Panc1 (cell line): Measurements from ENCODE around the gene GSG1.

ENCODE experiments used
- POLR2AphosphoS5 ChIP-seq: IDR thresholded peaks from 2 replicates; pipeline ENCODE4 v1.6.1; 2012; ENCODE audit warnings: mild to moderate bottlenecking, low read depth, low read length, moderate library complexity
- SIN3A ChIP-seq: IDR thresholded peaks from 2 replicates; pipeline ENCODE4 v1.6.1; 2012; ENCODE audit warnings: low read depth, mild to moderate bottlenecking, low read length, moderate library complexity, borderline replicate concordance; ENCODE audit not compliant: insufficient read depth
- TF ChIP-seq, protein P1 (sequence below), 2 experiments: IDR thresholded peaks; 2 replicates each; pipeline ENCODE4 v1.6.1; 2011 to 2012; ENCODE audit warnings: low read depth in 2 of 2, control low read depth in 1 of 2, low read length in 1 of 2, mild to moderate bottlenecking in 1 of 2, moderate library complexity in 1 of 2; ENCODE audit not compliant: insufficient read depth in 1 of 2
- TF ChIP-seq, protein P2 (sequence below): fragments of 450-650 bp; IDR thresholded peaks from 2 replicates; pipeline ENCODE4 v1.5.1; 2017; ENCODE audit warnings: mild to moderate bottlenecking

DNA sequence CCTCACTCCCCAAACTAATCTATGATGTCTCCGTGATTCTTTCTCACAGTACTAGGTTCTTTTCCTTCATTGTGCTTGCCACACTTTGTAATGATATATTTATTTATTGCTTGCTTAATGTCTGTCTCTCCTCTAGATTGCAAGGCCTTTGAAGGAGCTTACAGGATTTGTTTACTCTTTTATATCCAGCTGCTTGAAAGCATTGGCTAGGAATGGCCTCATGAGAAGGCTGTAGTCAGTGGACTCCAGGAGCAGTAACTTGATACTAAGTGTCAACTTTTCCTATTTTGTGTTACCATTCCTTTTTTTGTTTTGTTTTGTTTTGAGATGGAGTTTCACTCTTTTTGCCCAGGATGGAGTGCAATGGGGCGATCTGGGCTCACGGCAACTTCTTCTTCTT is 66.6 kb downstream of the GSG1 start:
- TF ChIP-seq, protein P1, sequence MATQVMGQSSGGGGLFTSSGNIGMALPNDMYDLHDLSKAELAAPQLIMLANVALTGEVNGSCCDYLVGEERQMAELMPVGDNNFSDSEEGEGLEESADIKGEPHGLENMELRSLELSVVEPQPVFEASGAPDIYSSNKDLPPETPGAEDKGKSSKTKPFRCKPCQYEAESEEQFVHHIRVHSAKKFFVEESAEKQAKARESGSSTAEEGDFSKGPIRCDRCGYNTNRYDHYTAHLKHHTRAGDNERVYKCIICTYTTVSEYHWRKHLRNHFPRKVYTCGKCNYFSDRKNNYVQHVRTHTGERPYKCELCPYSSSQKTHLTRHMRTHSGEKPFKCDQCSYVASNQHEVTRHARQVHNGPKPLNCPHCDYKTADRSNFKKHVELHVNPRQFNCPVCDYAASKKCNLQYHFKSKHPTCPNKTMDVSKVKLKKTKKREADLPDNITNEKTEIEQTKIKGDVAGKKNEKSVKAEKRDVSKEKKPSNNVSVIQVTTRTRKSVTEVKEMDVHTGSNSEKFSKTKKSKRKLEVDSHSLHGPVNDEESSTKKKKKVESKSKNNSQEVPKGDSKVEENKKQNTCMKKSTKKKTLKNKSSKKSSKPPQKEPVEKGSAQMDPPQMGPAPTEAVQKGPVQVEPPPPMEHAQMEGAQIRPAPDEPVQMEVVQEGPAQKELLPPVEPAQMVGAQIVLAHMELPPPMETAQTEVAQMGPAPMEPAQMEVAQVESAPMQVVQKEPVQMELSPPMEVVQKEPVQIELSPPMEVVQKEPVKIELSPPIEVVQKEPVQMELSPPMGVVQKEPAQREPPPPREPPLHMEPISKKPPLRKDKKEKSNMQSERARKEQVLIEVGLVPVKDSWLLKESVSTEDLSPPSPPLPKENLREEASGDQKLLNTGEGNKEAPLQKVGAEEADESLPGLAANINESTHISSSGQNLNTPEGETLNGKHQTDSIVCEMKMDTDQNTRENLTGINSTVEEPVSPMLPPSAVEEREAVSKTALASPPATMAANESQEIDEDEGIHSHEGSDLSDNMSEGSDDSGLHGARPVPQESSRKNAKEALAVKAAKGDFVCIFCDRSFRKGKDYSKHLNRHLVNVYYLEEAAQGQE (IDR thresholded peaks at IDR 0.05; ENCODE audit: insufficient read depth in 1 of 2, low read depth in 2 of 2, low read length in 1 of 2) = no peak
- TF ChIP-seq, protein P2, sequence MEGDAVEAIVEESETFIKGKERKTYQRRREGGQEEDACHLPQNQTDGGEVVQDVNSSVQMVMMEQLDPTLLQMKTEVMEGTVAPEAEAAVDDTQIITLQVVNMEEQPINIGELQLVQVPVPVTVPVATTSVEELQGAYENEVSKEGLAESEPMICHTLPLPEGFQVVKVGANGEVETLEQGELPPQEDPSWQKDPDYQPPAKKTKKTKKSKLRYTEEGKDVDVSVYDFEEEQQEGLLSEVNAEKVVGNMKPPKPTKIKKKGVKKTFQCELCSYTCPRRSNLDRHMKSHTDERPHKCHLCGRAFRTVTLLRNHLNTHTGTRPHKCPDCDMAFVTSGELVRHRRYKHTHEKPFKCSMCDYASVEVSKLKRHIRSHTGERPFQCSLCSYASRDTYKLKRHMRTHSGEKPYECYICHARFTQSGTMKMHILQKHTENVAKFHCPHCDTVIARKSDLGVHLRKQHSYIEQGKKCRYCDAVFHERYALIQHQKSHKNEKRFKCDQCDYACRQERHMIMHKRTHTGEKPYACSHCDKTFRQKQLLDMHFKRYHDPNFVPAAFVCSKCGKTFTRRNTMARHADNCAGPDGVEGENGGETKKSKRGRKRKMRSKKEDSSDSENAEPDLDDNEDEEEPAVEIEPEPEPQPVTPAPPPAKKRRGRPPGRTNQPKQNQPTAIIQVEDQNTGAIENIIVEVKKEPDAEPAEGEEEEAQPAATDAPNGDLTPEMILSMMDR = no peak
- TF ChIP-seq SIN3A = no peak
- TF ChIP-seq POLR2AphosphoS5 = no peak
